ENCODE measurements around the gene INCENP. TPM values are rescaled to one million over a fixed set of nuclear protein-coding genes. Genes with fewer than 3 reads are reported as not detected.

Gene INCENP
- polyA plus RNA-seq, 4 donors, result 4.5 to 24.2 (median 12.5) TPM

DNA sequence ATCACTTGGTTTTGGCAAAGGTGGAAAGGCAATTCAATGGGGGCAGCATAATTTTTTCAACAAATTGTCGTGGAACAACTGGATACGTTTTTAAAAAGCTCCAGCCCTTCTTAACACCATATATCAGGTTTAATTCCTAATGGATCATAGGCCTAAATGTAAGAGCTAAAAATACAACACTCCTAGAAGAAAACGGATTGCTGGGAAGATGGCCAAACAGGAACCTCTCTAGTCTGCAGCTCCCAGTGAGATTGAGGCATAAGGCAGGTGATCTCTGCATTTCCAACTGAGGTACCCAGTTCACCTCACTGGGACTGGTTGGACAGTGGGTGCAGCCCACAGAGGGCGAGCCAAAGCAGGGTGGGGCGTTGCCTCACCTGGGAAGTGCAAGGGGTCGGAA is 33.8 kb downstream of the INCENP start:
- Histone ChIP-seq H3K4me3 (ENCODE audit: low read depth in 1 of 3, low read length in 3 of 3) (no peak overlapping the region), H3K27ac (ENCODE audit: low read depth in 1 of 3, low read length in 2 of 3) (no peak overlapping the region), H3K27me3 (ENCODE audit: control insufficient read depth in 3 of 3, insufficient read depth in 3 of 3, low read length in 3 of 3) (no peaks in the 10 kb centered on the region), H3K36me3 (ENCODE audit: control insufficient read depth in 3 of 3, insufficient read depth in 2 of 3, low read depth in 1 of 3, low read length in 3 of 3) (peaks cover 0 to 3% (median 0%) of the 10 kb centered on the region in 3 donors), H3K9me3 (ENCODE audit: control insufficient read depth in 2 of 2, insufficient read depth in 1 of 2, low read depth in 1 of 2, low read length in 1 of 2) (no peaks in the 10 kb centered on the region), H3K4me1 (ENCODE audit: control insufficient read depth in 3 of 3, insufficient read depth in 2 of 3, low read depth in 1 of 3, low read length in 2 of 3) (no peaks in the 10 kb centered on the region)
- DNase-seq, result no peak
- no peak for FAIRE-seq
- WGBS, 3 donors, result 61 to 70% (median 69%) methylated on average over 6 of the region's 6 CpGs

DNA sequence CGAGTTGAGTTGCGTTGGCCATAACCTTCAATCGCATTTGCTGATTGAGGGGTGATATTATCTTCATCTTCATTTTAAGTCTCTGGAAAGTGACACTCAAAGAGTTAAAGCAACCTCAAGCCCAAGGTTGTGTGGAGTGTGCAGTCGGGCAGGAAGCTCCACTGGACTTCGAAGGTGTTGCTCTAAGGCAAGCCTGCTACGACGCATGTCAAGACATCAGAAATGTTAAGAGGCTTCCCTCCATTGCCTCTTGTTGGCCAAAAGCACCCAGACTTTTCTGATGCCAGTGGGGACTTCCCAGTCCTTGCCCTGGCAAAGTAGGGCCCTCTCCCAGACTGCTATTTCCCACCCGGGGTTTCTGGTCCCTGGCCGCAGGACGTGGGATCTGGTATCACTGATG is 42.6 kb downstream of the INCENP start:
- FAIRE-seq (no peak), DNase-seq (no peak)
- H3K4me1 ChIP-seq (ENCODE audit: control insufficient read depth in 3 of 3, insufficient read depth in 2 of 3, low read depth in 1 of 3, low read length in 2 of 3), result no peaks in the 10 kb centered on the region
- H3K27me3 ChIP-seq (ENCODE audit: control insufficient read depth in 3 of 3, insufficient read depth in 3 of 3, low read length in 3 of 3), result peaks cover 0 to 16% (median 3%) of the 10 kb centered on the region in 3 donors
- H3K4me3 ChIP-seq (ENCODE audit: low read depth in 1 of 3, low read length in 3 of 3), result no peak overlapping the region
- H3K36me3 ChIP-seq (ENCODE audit: control insufficient read depth in 3 of 3, insufficient read depth in 2 of 3, low read depth in 1 of 3, low read length in 3 of 3), result no peaks in the 10 kb centered on the region
- 80 to 84% (median 82%) methylated on average over 10 of the region's 10 CpGs for WGBS, 3 donors
- H3K27ac ChIP-seq (ENCODE audit: low read depth in 1 of 3, low read length in 2 of 3), result no peak overlapping the region
- H3K9me3 ChIP-seq (ENCODE audit: control insufficient read depth in 2 of 2, insufficient read depth in 1 of 2, low read depth in 1 of 2, low read length in 1 of 2), result no peaks in the 10 kb centered on the region

DNA sequence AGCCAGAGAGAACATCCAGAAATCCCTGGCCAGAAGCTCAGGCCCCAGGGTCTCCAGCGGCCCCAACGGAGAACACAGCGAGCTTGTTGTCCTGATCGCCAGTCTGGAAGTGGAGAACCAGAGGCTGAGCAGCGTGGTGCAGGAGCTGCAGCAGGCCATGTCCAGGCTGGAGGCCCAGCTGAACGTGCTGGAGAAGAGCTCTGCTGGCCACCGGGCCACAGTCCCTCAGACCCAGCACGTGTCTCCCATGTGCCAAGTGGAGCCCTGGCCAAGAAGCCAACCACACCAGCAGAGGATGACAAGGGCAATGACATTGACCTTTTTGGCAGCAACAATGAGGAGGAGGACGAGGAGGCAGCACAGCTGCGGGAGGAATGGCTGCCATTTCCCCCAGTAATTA is 45.6 kb downstream of the INCENP start:
- Histone ChIP-seq H3K4me1 (ENCODE audit: control insufficient read depth in 3 of 3, insufficient read depth in 2 of 3, low read depth in 1 of 3, low read length in 2 of 3) (no peaks in the 10 kb centered on the region), H3K4me3 (ENCODE audit: low read depth in 1 of 3, low read length in 3 of 3) (no peak overlapping the region), H3K9me3 (ENCODE audit: control insufficient read depth in 2 of 2, insufficient read depth in 1 of 2, low read depth in 1 of 2, low read length in 1 of 2) (no peaks in the 10 kb centered on the region), H3K36me3 (ENCODE audit: control insufficient read depth in 3 of 3, insufficient read depth in 2 of 3, low read depth in 1 of 3, low read length in 3 of 3) (no peaks in the 10 kb centered on the region), H3K27me3 (ENCODE audit: control insufficient read depth in 3 of 3, insufficient read depth in 3 of 3, low read length in 3 of 3) (peaks cover 0 to 19% (median 3%) of the 10 kb centered on the region in 3 donors), H3K27ac (ENCODE audit: low read depth in 1 of 3, low read length in 2 of 3) (no peak overlapping the region)
- no peak for FAIRE-seq
- WGBS, 3 donors, result 83 to 86% (median 83%) methylated on average over 10 of the region's 10 CpGs
- no peak for DNase-seq

DNA sequence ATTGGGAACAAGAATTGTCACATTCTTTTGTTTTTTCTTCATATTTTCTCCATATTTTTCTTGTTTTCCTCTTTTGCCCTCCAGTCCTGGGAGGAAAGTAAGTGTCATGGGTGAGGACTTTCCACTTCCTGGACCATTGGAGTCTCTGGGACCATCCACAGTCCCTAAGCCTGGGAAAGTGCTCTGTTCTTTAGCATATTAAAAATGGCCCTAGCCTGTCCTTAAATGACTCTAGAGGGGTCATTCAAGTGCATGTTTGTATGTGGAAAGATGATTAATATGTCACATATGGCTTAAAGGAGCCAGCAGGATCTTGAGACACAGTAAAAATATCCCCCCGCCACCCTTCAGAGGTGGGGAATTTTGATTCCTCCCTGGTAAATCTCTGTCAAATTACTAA is 46.1 kb downstream of the INCENP start:
- Histone ChIP-seq H3K36me3 (ENCODE audit: control insufficient read depth in 3 of 3, insufficient read depth in 2 of 3, low read depth in 1 of 3, low read length in 3 of 3) (no peaks in the 10 kb centered on the region), H3K4me1 (ENCODE audit: control insufficient read depth in 3 of 3, insufficient read depth in 2 of 3, low read depth in 1 of 3, low read length in 2 of 3) (no peaks in the 10 kb centered on the region), H3K27ac (ENCODE audit: low read depth in 1 of 3, low read length in 2 of 3) (no peak overlapping the region), H3K4me3 (ENCODE audit: low read depth in 1 of 3, low read length in 3 of 3) (no peak overlapping the region), H3K27me3 (ENCODE audit: control insufficient read depth in 3 of 3, insufficient read depth in 3 of 3, low read length in 3 of 3) (peaks cover 0 to 19% (median 3%) of the 10 kb centered on the region in 3 donors), H3K9me3 (ENCODE audit: control insufficient read depth in 2 of 2, insufficient read depth in 1 of 2, low read depth in 1 of 2, low read length in 1 of 2) (no peaks in the 10 kb centered on the region)
- DNase-seq (no peak), FAIRE-seq (no peak)
- 73 to 85% (median 81%) methylated on average over 1 of the region's 1 CpG for WGBS, 3 donors

DNA sequence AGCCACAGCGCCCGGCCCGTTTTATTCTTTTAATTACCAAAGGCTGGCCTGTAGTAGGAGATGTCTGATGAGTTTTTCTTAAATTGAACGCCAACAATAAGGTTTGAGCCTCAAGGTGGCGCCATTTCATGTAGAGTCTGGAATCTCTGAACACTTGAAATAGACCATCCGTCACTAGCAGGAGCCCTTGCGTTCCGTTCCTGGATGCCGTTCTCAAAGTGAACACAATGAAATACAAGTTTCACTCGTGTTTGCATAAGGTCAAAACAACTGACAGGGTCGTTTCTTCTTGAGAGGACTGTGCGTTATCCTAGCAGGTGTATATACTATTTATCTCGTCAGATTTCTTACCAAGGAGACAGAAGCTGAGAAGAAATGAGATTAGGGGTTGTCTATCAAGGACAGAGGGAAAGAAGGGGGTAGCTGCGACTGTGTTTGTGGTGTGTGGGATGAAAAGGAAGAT is 47.5 kb downstream of the INCENP start:
- FAIRE-seq, result no peak
- peaks cover 0 to 11% (median 3%) of the 10 kb centered on the region in 3 donors for H3K27me3 ChIP-seq (ENCODE audit: control insufficient read depth in 3 of 3, insufficient read depth in 3 of 3, low read length in 3 of 3)

DNA sequence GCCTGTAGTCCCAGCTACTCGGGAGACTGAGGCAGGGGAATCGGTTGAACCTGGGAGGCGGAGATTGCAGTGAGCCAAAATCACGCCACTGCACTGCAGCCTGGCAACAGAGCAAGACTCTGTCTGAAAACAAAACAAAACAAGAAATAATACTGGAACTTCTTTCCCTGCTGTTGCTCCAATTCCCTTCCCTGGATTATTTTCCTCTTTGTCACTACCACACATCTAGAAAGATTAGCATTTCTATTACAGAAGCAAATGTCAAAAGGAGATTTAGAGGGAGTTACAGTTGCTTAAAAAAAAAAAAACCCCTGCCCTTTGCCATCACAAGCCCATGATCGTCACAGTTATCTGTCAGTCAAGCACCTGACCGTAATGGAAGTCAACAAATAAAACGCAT is 48.5 kb downstream of the INCENP start:
- H3K4me1 ChIP-seq (ENCODE audit: control insufficient read depth in 3 of 3, insufficient read depth in 2 of 3, low read depth in 1 of 3, low read length in 2 of 3), result no peaks in the 10 kb centered on the region
- peaks cover 0 to 11% (median 3%) of the 10 kb centered on the region in 3 donors for H3K27me3 ChIP-seq (ENCODE audit: control insufficient read depth in 3 of 3, insufficient read depth in 3 of 3, low read length in 3 of 3)
- H3K27ac ChIP-seq (ENCODE audit: low read depth in 1 of 3, low read length in 2 of 3), result no peak overlapping the region
- H3K36me3 ChIP-seq (ENCODE audit: control insufficient read depth in 3 of 3, insufficient read depth in 2 of 3, low read depth in 1 of 3, low read length in 3 of 3), result no peaks in the 10 kb centered on the region
- H3K9me3 ChIP-seq (ENCODE audit: control insufficient read depth in 2 of 2, insufficient read depth in 1 of 2, low read depth in 1 of 2, low read length in 1 of 2), result no peaks in the 10 kb centered on the region
- no peak overlapping the region for H3K4me3 ChIP-seq (ENCODE audit: low read depth in 1 of 3, low read length in 3 of 3)
- 48 to 59% (median 52%) methylated on average over 7 of the region's 7 CpGs for WGBS, 3 donors
- FAIRE-seq, result no peak
- DNase-seq, result no peak

More for the DNA sequence above, 47.5 kb downstream of the INCENP start:
- DNase-seq, result peak; percentile 84
- WGBS, 3 donors, result 2 to 6% (median 3%) methylated on average over 14 of the region's 14 CpGs
- Histone ChIP-seq H3K27ac (ENCODE audit: low read depth in 1 of 3, low read length in 2 of 3) (no peak overlapping the region), H3K36me3 (ENCODE audit: control insufficient read depth in 3 of 3, insufficient read depth in 2 of 3, low read depth in 1 of 3, low read length in 3 of 3) (no peaks in the 10 kb centered on the region), H3K4me3 (ENCODE audit: low read depth in 1 of 3, low read length in 3 of 3) (no peak overlapping the region), H3K4me1 (ENCODE audit: control insufficient read depth in 3 of 3, insufficient read depth in 2 of 3, low read depth in 1 of 3, low read length in 2 of 3) (no peaks in the 10 kb centered on the region), H3K9me3 (ENCODE audit: control insufficient read depth in 2 of 2, insufficient read depth in 1 of 2, low read depth in 1 of 2, low read length in 1 of 2) (no peaks in the 10 kb centered on the region)

DNA sequence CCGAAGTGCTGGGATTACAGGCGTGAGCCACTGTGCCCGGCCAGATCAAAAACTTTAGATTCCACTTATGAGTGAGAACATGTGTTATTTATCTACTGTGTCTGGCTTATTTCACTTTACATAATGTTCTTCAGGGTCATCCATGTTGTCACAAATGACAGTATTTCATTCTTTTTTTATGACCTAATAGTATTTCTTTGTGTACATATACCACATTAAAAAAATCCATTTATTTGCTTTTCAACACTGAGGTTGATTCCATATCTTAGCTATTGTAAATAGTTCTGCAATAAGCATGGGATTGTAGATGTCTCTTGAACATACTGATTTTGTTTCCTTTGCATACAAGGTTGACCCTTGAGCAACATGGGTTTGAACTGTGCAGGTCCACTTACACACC is 53.0 kb downstream of the INCENP start:
- H3K9me3 ChIP-seq (ENCODE audit: control insufficient read depth in 2 of 2, insufficient read depth in 1 of 2, low read depth in 1 of 2, low read length in 1 of 2), result no peaks in the 10 kb centered on the region
- no peak overlapping the region for H3K4me3 ChIP-seq (ENCODE audit: low read depth in 1 of 3, low read length in 3 of 3)
- no peak for FAIRE-seq
- 72 to 83% (median 83%) methylated on average over 3 of the region's 3 CpGs for WGBS, 3 donors
- no peaks in the 10 kb centered on the region for H3K36me3 ChIP-seq (ENCODE audit: control insufficient read depth in 3 of 3, insufficient read depth in 2 of 3, low read depth in 1 of 3, low read length in 3 of 3)
- peaks cover 0 to 6% (median 0%) of the 10 kb centered on the region in 3 donors for H3K27me3 ChIP-seq (ENCODE audit: control insufficient read depth in 3 of 3, insufficient read depth in 3 of 3, low read length in 3 of 3)
- H3K4me1 ChIP-seq (ENCODE audit: control insufficient read depth in 3 of 3, insufficient read depth in 2 of 3, low read depth in 1 of 3, low read length in 2 of 3), result no peaks in the 10 kb centered on the region
- no peak overlapping the region for H3K27ac ChIP-seq (ENCODE audit: low read depth in 1 of 3, low read length in 2 of 3)
- no peak for DNase-seq

DNA sequence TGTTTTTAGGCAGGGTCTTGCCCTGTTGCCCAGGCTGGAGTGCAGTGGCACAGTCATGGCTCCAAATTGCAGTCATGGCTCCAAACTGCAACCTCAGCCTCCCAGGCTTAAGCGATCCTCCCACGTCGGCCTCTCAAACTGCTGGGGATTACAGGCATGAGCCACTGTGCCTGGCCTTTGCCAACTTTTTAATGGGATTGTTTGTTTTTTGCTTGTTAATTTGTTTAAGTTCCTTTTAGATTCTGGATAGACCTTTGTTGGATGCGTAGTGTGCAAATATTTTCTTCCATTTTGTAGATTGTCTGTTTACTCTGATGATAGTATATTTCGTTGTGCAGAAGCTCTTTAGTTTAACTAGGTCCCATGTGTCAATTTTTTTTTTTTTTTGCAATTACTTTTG is 56.2 kb downstream of the INCENP start:
- no peaks in the 10 kb centered on the region for H3K4me1 ChIP-seq (ENCODE audit: control insufficient read depth in 3 of 3, insufficient read depth in 2 of 3, low read depth in 1 of 3, low read length in 2 of 3)
- DNase-seq (no peak), FAIRE-seq (no peak)
- no peaks in the 10 kb centered on the region for H3K36me3 ChIP-seq (ENCODE audit: control insufficient read depth in 3 of 3, insufficient read depth in 2 of 3, low read depth in 1 of 3, low read length in 3 of 3)
- no peak overlapping the region for H3K27ac ChIP-seq (ENCODE audit: low read depth in 1 of 3, low read length in 2 of 3)
- no peak overlapping the region for H3K4me3 ChIP-seq (ENCODE audit: low read depth in 1 of 3, low read length in 3 of 3)
- peaks cover 0 to 4% of the 10 kb centered on the region in 2 donors for H3K9me3 ChIP-seq (ENCODE audit: control insufficient read depth in 2 of 2, insufficient read depth in 1 of 2, low read depth in 1 of 2, low read length in 1 of 2)
- peaks cover 0 to 2% (median 0%) of the 10 kb centered on the region in 3 donors for H3K27me3 ChIP-seq (ENCODE audit: control insufficient read depth in 3 of 3, insufficient read depth in 3 of 3, low read length in 3 of 3)
- whole genome bisulfite sequencing, 3 donors, result 80 to 84% (median 84%) methylated on average over 5 of the region's 5 CpGs

DNA sequence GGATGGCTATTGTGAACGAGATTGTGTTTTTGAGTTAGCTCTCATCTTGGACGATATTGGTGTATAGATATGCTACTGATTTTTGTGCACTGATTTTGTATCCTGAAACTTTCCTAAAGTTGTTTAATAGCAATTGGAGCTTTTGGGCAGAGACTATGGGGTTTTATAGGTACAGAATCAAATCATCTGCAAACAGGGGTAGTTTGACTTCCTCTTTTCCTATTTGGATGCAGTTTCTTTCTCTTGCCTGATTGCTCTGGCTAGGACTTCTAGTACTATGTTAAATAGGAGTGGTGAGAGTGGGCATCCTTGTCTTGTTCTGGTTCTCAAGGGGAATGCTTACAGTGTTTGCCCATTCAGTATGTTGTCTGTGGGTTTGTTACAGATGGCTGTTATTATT is 57.3 kb downstream of the INCENP start:
- WGBS, 3 donors, result 63 to 84% (median 79%) methylated on average over 2 of the region's 2 CpGs
- Histone ChIP-seq H3K36me3 (ENCODE audit: control insufficient read depth in 3 of 3, insufficient read depth in 2 of 3, low read depth in 1 of 3, low read length in 3 of 3) (no peaks in the 10 kb centered on the region), H3K27me3 (ENCODE audit: control insufficient read depth in 3 of 3, insufficient read depth in 3 of 3, low read length in 3 of 3) (peaks cover 0 to 2% (median under 1%) of the 10 kb centered on the region in 3 donors), H3K27ac (ENCODE audit: low read depth in 1 of 3, low read length in 2 of 3) (no peak overlapping the region), H3K4me1 (ENCODE audit: control insufficient read depth in 3 of 3, insufficient read depth in 2 of 3, low read depth in 1 of 3, low read length in 2 of 3) (no peaks in the 10 kb centered on the region), H3K4me3 (ENCODE audit: low read depth in 1 of 3, low read length in 3 of 3) (no peak overlapping the region), H3K9me3 (ENCODE audit: control insufficient read depth in 2 of 2, insufficient read depth in 1 of 2, low read depth in 1 of 2, low read length in 1 of 2) (peaks cover 0 to 4% of the 10 kb centered on the region in 2 donors)
- FAIRE-seq (no peak), DNase-seq (no peak)
